H1 (cell line): ENCODE results near the gene PIK3R4.

Source experiments
- BCL11A ChIP-seq, 2 experiments: IDR thresholded peaks; one replicate each; pipeline ENCODE4 v1.6.1; 2011; ENCODE audit warnings: low read depth in 2 of 2, low read length in 2 of 2, mild to moderate bottlenecking in 2 of 2
- CBX5 ChIP-seq: fragments of 300-800, 300-1000 bp; sonication (generic); IDR thresholded peaks from 2 replicates; pipeline ENCODE4 v1.7.1; 2016; ENCODE audit warnings: antibody characterized with exemption, low read length, low read depth
- CEBPB ChIP-seq: IDR thresholded peaks from 2 replicates; pipeline ENCODE4 v1.6.1; 2012; ENCODE audit warnings: low read depth, low read length
- EZH2 ChIP-seq: fragments of 200-600 bp; sonication (generic); IDR thresholded peaks from 2 replicates; pipeline ENCODE4 v1.7.1; 2012; ENCODE audit warnings: low read depth, mild to moderate bottlenecking, moderate library complexity, low read length, inconsistent platforms; ENCODE audit not compliant: severe bottlenecking
- JUND ChIP-seq: IDR thresholded peaks from 2 replicates; pipeline ENCODE4 v1.6.1; 2011; ENCODE audit warnings: mild to moderate bottlenecking, improper control_type of control experiment, low read length
- KDM1A ChIP-seq: fragments of 200-600, 300-600 bp; sonication (generic); IDR thresholded peaks from 2 replicates; pipeline ENCODE4 v1.7.1; 2016; ENCODE audit warnings: mild to moderate bottlenecking, low read length, borderline replicate concordance
- KDM4A ChIP-seq: IDR thresholded peaks from one replicate; pipeline ENCODE4 v1.7.1; 2012; ENCODE audit warnings: low read depth, mild to moderate bottlenecking, moderate library complexity, low read length, inconsistent platforms; ENCODE audit not compliant: severe bottlenecking
- POLR2AphosphoS5 ChIP-seq: IDR thresholded peaks from 2 replicates; pipeline ENCODE4 v1.6.1; 2011; ENCODE audit warnings: low read depth, low read length
- RAD21 ChIP-seq, 2 experiments: IDR thresholded peaks in 1 of 2; conservative IDR thresholded peaks in 1 of 2; 2 replicates each; pipeline ENCODE4 v1.6.1; 2011; ENCODE audit warnings: low read depth in 2 of 2, low read length in 2 of 2, improper control_type of control experiment in 1 of 2, inconsistent platforms in 1 of 2, mild to moderate bottlenecking in 1 of 2, moderate library complexity in 1 of 2
- RFX5 ChIP-seq: IDR thresholded peaks from 2 replicates; pipeline ENCODE4 v1.6.1; 2011; ENCODE audit warnings: low read depth, low read length, improper control_type of control experiment, borderline replicate concordance
- RXRA ChIP-seq: IDR thresholded peaks from 2 replicates; pipeline ENCODE4 v1.6.1; 2011; ENCODE audit warnings: low read depth, mild to moderate bottlenecking, low read length, moderate library complexity; ENCODE audit not compliant: insufficient read depth
- YY1 ChIP-seq: IDR thresholded peaks from 2 replicates; pipeline ENCODE4 v1.6.1; 2011; ENCODE audit warnings: low read depth, mild to moderate bottlenecking, low read length
- TF ChIP-seq, protein P1 (sequence below), 3 experiments: IDR thresholded peaks; 1 replicate in 2 of 3; 2 replicates in 1 of 3; pipeline versions ENCODE4 v1.5.1 to v1.6.1; 2011; ENCODE audit warnings: low read length in 3 of 3, mild to moderate bottlenecking in 3 of 3, inconsistent platforms in 2 of 3, low read depth in 1 of 3, moderate library complexity in 1 of 3; ENCODE audit not compliant: insufficient read depth in 1 of 3; ENCODE audit errors: control extremely low read depth in 1 of 3

DNA sequence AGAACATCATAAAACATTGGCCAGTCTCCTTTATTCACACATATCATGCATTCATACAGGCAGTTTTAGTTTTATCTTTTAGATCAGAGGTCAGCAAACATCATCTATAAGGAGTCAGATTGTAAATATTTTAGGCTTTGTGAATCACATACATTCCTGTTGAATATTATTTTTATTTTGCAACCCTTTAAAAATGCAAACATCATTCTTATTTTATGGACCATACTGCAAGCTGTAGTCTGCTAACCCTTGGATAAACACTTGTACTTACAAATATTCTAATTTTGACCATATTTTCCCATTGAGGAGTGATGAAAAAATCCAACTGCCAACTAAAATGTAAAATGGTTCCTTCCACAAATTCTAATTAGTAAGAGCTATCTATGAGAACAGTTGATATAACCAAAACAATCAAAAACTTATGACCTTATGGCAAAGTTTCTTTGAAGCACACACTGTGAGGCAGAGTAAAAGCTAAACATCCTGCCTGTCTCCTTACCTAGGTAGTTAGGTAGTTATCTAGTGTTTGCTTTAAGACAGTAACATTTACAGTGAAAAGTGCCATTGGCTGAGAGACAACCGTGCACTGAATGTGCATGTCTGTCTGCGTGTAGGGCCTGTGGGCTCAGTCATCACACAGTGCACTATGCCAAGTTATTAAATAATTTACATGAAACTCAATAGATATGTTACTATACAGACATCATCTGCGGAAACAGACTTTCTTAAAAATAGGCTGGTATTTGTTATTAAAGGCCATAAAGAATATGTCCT lies 57.7 kb downstream of the PIK3R4 start:
- no peak for TF ChIP-seq POLR2AphosphoS5
- TF ChIP-seq, protein P1, sequence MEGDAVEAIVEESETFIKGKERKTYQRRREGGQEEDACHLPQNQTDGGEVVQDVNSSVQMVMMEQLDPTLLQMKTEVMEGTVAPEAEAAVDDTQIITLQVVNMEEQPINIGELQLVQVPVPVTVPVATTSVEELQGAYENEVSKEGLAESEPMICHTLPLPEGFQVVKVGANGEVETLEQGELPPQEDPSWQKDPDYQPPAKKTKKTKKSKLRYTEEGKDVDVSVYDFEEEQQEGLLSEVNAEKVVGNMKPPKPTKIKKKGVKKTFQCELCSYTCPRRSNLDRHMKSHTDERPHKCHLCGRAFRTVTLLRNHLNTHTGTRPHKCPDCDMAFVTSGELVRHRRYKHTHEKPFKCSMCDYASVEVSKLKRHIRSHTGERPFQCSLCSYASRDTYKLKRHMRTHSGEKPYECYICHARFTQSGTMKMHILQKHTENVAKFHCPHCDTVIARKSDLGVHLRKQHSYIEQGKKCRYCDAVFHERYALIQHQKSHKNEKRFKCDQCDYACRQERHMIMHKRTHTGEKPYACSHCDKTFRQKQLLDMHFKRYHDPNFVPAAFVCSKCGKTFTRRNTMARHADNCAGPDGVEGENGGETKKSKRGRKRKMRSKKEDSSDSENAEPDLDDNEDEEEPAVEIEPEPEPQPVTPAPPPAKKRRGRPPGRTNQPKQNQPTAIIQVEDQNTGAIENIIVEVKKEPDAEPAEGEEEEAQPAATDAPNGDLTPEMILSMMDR (IDR thresholded peaks at IDR 0.05; ENCODE audit: control extremely low read depth in 1 of 3, insufficient read depth in 1 of 3, low read depth in 1 of 3, low read length in 3 of 3) = no peak
- no peak for TF ChIP-seq EZH2
- TF ChIP-seq KDM4A = no peak
- TF ChIP-seq YY1 = no peak
- TF ChIP-seq CBX5 = no peak
- TF ChIP-seq RFX5 = no peak
- no peak for TF ChIP-seq CEBPB
- no peak for TF ChIP-seq RAD21 (IDR thresholded peaks at IDR 0.05 in 1 of 2, conservative IDR thresholded peaks at IDR 0.05 in 1 of 2; ENCODE audit: low read depth in 2 of 2, low read length in 2 of 2)
- TF ChIP-seq JUND = no peak
- TF ChIP-seq BCL11A (IDR thresholded peaks at IDR 0.05; ENCODE audit: low read depth in 2 of 2, low read length in 2 of 2) = no peak
- TF ChIP-seq RXRA = no peak
- TF ChIP-seq KDM1A = no peak
